H9 (cell line): Measurements from ENCODE around the gene CPE. TPM values are rescaled to one million over a fixed set of nuclear protein-coding genes. Genes with fewer than 3 reads are reported as not detected.

Source experiments
- DNase-seq: peaks from one replicate; pipeline ENCODE4 v3.0.0-alpha.2; 2017
- H2AFZ ChIP-seq: one replicate; pipeline ENCODE4 v1.6.1; 2013; ENCODE audit warnings: mild to moderate bottlenecking, low read length, control low read depth, moderate library complexity
- H2AK5ac ChIP-seq: 2 replicates; pipeline ENCODE4 v1.6.1; 2013; ENCODE audit warnings: low read length, control low read depth, mixed read lengths; ENCODE audit not compliant: insufficient read length
- H2BK120ac ChIP-seq: one replicate; pipeline ENCODE4 v1.6.1; 2013; ENCODE audit warnings: low read depth, mild to moderate bottlenecking, low read length, control low read depth, inconsistent platforms; ENCODE audit not compliant: poor library complexity, severe bottlenecking
- H2BK12ac ChIP-seq: 2 replicates; pipeline ENCODE4 v1.6.1; 2013; ENCODE audit warnings: low read length, control low read depth, mixed read lengths, low read depth; ENCODE audit not compliant: insufficient read length
- H2BK15ac ChIP-seq: 2 replicates; pipeline ENCODE4 v1.6.1; 2013; ENCODE audit warnings: low read depth, low read length, control low read depth
- H2BK20ac ChIP-seq: one replicate; pipeline ENCODE4 v1.6.1; 2013; ENCODE audit warnings: low read depth, mild to moderate bottlenecking, low read length, control low read depth, inconsistent platforms; ENCODE audit not compliant: poor library complexity, severe bottlenecking
- H2BK5ac ChIP-seq: 2 replicates; pipeline ENCODE4 v1.6.1; 2013; ENCODE audit warnings: low read length, control low read depth, mixed read lengths; ENCODE audit not compliant: insufficient read length
- H3K14ac ChIP-seq: 2 replicates; pipeline ENCODE4 v1.6.1; 2013; ENCODE audit warnings: low read length, control low read depth; ENCODE audit not compliant: insufficient read depth
- H3K18ac ChIP-seq: 2 replicates; pipeline ENCODE4 v1.6.1; 2013; ENCODE audit warnings: low read depth, mild to moderate bottlenecking, mixed read lengths, low read length, control low read depth; ENCODE audit not compliant: insufficient read length
- H3K23ac ChIP-seq: 2 replicates; pipeline ENCODE4 v1.6.1; 2013; ENCODE audit warnings: low read length, control low read depth, mixed read lengths, low read depth; ENCODE audit not compliant: insufficient read length
- H3K23me2 ChIP-seq: 2 replicates; pipeline ENCODE4 v1.6.1; 2013; ENCODE audit warnings: low read depth, mild to moderate bottlenecking, mixed read lengths, low read length, control low read depth; ENCODE audit not compliant: insufficient read length, poor library complexity, severe bottlenecking
- H3K27ac ChIP-seq: 2 replicates; pipeline ENCODE4 v1.5.1; 2013; ENCODE audit warnings: low read length, control low read depth, mixed read lengths, low read depth; ENCODE audit not compliant: insufficient read length
- H3K27me3 ChIP-seq: 2 replicates; pipeline ENCODE4 v1.6.1; 2013; ENCODE audit warnings: low read length, control low read depth, inconsistent platforms; ENCODE audit not compliant: insufficient read depth
- H3K4ac ChIP-seq: 2 replicates; pipeline ENCODE4 v1.6.1; 2013; ENCODE audit warnings: low read depth, mild to moderate bottlenecking, control low read depth, inconsistent platforms, low read length, moderate library complexity
- H3K4me1 ChIP-seq: 2 replicates; pipeline ENCODE4 v1.6.1; 2013; ENCODE audit warnings: low read length, control low read depth, inconsistent platforms; ENCODE audit not compliant: insufficient read depth
- H3K4me2 ChIP-seq: 2 replicates; pipeline ENCODE4 v1.6.1; 2013; ENCODE audit warnings: low read length, control low read depth, mixed read lengths; ENCODE audit not compliant: insufficient read length, insufficient read depth
- H3K56ac ChIP-seq: 2 replicates; pipeline ENCODE4 v1.6.1; 2013; ENCODE audit warnings: low read depth, mild to moderate bottlenecking, mixed read lengths, low read length, control low read depth; ENCODE audit not compliant: insufficient read length
- H3K79me1 ChIP-seq: 2 replicates; pipeline ENCODE4 v1.6.1; 2013; ENCODE audit warnings: low read depth, mild to moderate bottlenecking, moderate library complexity, low read length, control low read depth, inconsistent platforms; ENCODE audit not compliant: insufficient read depth, poor library complexity, severe bottlenecking
- H3K79me2 ChIP-seq: 2 replicates; pipeline ENCODE4 v1.6.1; 2013; ENCODE audit warnings: low read length, control low read depth, inconsistent platforms; ENCODE audit not compliant: insufficient read depth
- H3K9ac ChIP-seq: 2 replicates; pipeline ENCODE4 v1.6.1; 2013; ENCODE audit warnings: low read length, control low read depth, mixed read lengths; ENCODE audit not compliant: insufficient read length; ENCODE audit errors: extremely low read depth
- H3K9me3 ChIP-seq: one replicate; pipeline ENCODE4 v1.6.1; 2013; ENCODE audit warnings: low read depth, low read length, inconsistent platforms; ENCODE audit not compliant: control insufficient read depth
- H3T11ph ChIP-seq: one replicate; pipeline ENCODE4 v1.6.1; 2013; ENCODE audit warnings: mild to moderate bottlenecking, low read length, control low read depth, inconsistent platforms
- H4K20me1 ChIP-seq: one replicate; pipeline ENCODE4 v1.6.1; 2013; ENCODE audit not compliant: control insufficient read depth, insufficient read length, insufficient read depth
- H4K5ac ChIP-seq: 2 replicates; pipeline ENCODE4 v1.6.1; 2013; ENCODE audit warnings: low read depth, mild to moderate bottlenecking, mixed read lengths, low read length, control low read depth; ENCODE audit not compliant: insufficient read length
- H4K8ac ChIP-seq: replicated peaks from 2 replicates; pipeline ENCODE4 v1.6.1; 2013; ENCODE audit warnings: low read length, control low read depth, mixed read lengths, low read depth; ENCODE audit not compliant: insufficient read length
- H4K91ac ChIP-seq: 2 replicates; pipeline ENCODE4 v1.6.1; 2013; ENCODE audit warnings: low read depth, mild to moderate bottlenecking, moderate library complexity, mixed read lengths, low read length, control low read depth; ENCODE audit not compliant: insufficient read length
- H3K27ac Mint-ChIP-seq, 3 experiments: 2 replicates in 2 of 3; 3 replicates in 1 of 3; pipeline ENCODE4 v1.8.0; 2020 to 2021; ENCODE audit warnings: mixed read lengths in 3 of 3, mild to moderate bottlenecking in 1 of 3, moderate library complexity in 1 of 3
- H3K27me3 Mint-ChIP-seq: 2 replicates; pipeline ENCODE4 v1.8.0; 2021; ENCODE audit warnings: low read depth, mild to moderate bottlenecking, moderate library complexity, mixed read lengths
- H3K36me3 Mint-ChIP-seq, 3 experiments: 2 replicates in 2 of 3; 3 replicates in 1 of 3; pipeline ENCODE4 v1.8.0; 2020 to 2021; ENCODE audit warnings: low read depth in 3 of 3, mixed read lengths in 3 of 3; ENCODE audit not compliant: insufficient read depth in 1 of 3
- H3K4me1 Mint-ChIP-seq, 2 experiments: 2 replicates each; pipeline ENCODE4 v1.8.0; 2020; ENCODE audit warnings: mixed read lengths in 2 of 2
- H3K4me3 Mint-ChIP-seq, 2 experiments: 2 replicates in 1 of 2; 3 replicates in 1 of 2; pipeline ENCODE4 v1.8.0; 2020 to 2021; ENCODE audit warnings: mild to moderate bottlenecking in 2 of 2, mixed read lengths in 2 of 2, moderate library complexity in 1 of 2
- H3K9me3 Mint-ChIP-seq, 2 experiments: 2 replicates in 1 of 2; 3 replicates in 1 of 2; pipeline ENCODE4 v1.8.0; 2020; ENCODE audit warnings: mild to moderate bottlenecking in 2 of 2, mixed read lengths in 2 of 2, moderate library complexity in 1 of 2
- WGBS: extraction: QIAGEN DNeasy Blood & Tissue Kit; methylation state at CpG from one replicate; pipeline ENCODE4 v1.1.7; 2013; ENCODE audit warnings: missing lambda C conversion rate, low lambda C conversion rate, mixed read lengths; ENCODE audit not compliant: insufficient read length; ENCODE audit errors: extremely low coverage; 5-methylcytosine and 5-hydroxymethylcytosine counted together
- total RNA-seq: library from RNA; stranded (reverse); gene quantifications from 2 replicates; pipeline ENCODE4 v1.2.1, GENCODE V29; 2021
- TF ChIP-seq, protein P1 (sequence below): fragments of 200-600 bp; sonication (generic); conservative IDR thresholded peaks from 3 replicates; pipeline ENCODE4 v1.8.0; 2021; ENCODE audit warnings: antibody characterized with exemption, mild to moderate bottlenecking

The CPE gene
- total RNA-seq, 1 experiment from 2014 or later: 10.0 TPM

GRCh38 chr4:165393704-165394103 is 14.9 kb downstream of the CPE start:
- Histone ChIP-seq H4K20me1 (no peaks in the 10 kb centered on the region), H4K5ac (no peak overlapping the region), H3T11ph (no peak overlapping the region), H3K18ac (no peak overlapping the region), H4K8ac (no peak overlapping the region), H3K4me1 (no peaks in the 10 kb centered on the region), H3K79me1 (no peaks in the 10 kb centered on the region), H4K91ac (no peak overlapping the region), H2BK12ac (no peak overlapping the region), H3K23ac (no peak overlapping the region), H3K27ac (no peak overlapping the region), H2BK20ac (no peak overlapping the region), H3K56ac (no peak overlapping the region), H3K9me3 (no peaks in the 10 kb centered on the region), H3K23me2 (no peaks in the 10 kb centered on the region), H2BK15ac (no peak overlapping the region), H3K79me2 (no peaks in the 10 kb centered on the region), H3K14ac (no peak overlapping the region), H2AK5ac (no peak overlapping the region), H2AFZ (no peak overlapping the region), H3K9ac (no peak overlapping the region), H3K4ac (no peak overlapping the region), H2BK5ac (no peak overlapping the region), H3K4me2 (no peak overlapping the region), H2BK120ac (no peak overlapping the region), H3K27me3 (no peaks in the 10 kb centered on the region)
- H3K36me3 Mint-ChIP-seq: no peaks in the 10 kb centered on the region
- H3K27me3 Mint-ChIP-seq: no peaks in the 10 kb centered on the region
- H3K4me1 Mint-ChIP-seq: peaks cover 3 to 4% of the 10 kb centered on the region in 2 experiments; a peak in 3 of 4 replicates
- no peak overlapping the region for H3K27ac Mint-ChIP-seq
- no peaks in the 10 kb centered on the region for H3K9me3 Mint-ChIP-seq
- no CpG with 5 or more reads among the region's 2 CpGs for WGBS
- no peak for DNase-seq
- H3K4me3 Mint-ChIP-seq: no peak overlapping the region
- TF ChIP-seq, protein P1, sequence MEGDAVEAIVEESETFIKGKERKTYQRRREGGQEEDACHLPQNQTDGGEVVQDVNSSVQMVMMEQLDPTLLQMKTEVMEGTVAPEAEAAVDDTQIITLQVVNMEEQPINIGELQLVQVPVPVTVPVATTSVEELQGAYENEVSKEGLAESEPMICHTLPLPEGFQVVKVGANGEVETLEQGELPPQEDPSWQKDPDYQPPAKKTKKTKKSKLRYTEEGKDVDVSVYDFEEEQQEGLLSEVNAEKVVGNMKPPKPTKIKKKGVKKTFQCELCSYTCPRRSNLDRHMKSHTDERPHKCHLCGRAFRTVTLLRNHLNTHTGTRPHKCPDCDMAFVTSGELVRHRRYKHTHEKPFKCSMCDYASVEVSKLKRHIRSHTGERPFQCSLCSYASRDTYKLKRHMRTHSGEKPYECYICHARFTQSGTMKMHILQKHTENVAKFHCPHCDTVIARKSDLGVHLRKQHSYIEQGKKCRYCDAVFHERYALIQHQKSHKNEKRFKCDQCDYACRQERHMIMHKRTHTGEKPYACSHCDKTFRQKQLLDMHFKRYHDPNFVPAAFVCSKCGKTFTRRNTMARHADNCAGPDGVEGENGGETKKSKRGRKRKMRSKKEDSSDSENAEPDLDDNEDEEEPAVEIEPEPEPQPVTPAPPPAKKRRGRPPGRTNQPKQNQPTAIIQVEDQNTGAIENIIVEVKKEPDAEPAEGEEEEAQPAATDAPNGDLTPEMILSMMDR: no peak
